ENCODE measurements around the gene TXLNG. TPM values are rescaled to one million over a fixed set of nuclear protein-coding genes. Genes with fewer than 3 reads are reported as not detected.
"Not testable (repeated sequence)": the region's sequence is repeated elsewhere in the genome, so short reads cannot be mapped to it uniquely, and the experiment has no call there.

Gene TXLNG
- total RNA-seq, 2 experiments from 2014 or later: 17.3 to 18.8 TPM

- no peaks in the 10 kb centered on the region for H3K27me3 Mint-ChIP-seq
- POLR2A ChIA-PET: interaction anchor here (0.8 kb wide), 1 partner anchor 76 kb away, joined by 4 read pairs; no protein-coding TSS in a partner anchor
- no peak overlapping the region for H3K27ac Mint-ChIP-seq
- no peaks in the 10 kb centered on the region for H3K9me3 Mint-ChIP-seq
- H3K4me1 Mint-ChIP-seq (ENCODE audit: low read depth): no peaks in the 10 kb centered on the region
- intact Hi-C loops (cut with micrococcal nuclease): no loop called here
- ATAC-seq (no peak), DNase-seq (peak; percentile 4)
- CTCF ChIA-PET: no interaction called here
- no peaks in the 10 kb centered on the region for H3K36me3 Mint-ChIP-seq (ENCODE audit: low read depth)
- TF ChIP-seq, protein P1, sequence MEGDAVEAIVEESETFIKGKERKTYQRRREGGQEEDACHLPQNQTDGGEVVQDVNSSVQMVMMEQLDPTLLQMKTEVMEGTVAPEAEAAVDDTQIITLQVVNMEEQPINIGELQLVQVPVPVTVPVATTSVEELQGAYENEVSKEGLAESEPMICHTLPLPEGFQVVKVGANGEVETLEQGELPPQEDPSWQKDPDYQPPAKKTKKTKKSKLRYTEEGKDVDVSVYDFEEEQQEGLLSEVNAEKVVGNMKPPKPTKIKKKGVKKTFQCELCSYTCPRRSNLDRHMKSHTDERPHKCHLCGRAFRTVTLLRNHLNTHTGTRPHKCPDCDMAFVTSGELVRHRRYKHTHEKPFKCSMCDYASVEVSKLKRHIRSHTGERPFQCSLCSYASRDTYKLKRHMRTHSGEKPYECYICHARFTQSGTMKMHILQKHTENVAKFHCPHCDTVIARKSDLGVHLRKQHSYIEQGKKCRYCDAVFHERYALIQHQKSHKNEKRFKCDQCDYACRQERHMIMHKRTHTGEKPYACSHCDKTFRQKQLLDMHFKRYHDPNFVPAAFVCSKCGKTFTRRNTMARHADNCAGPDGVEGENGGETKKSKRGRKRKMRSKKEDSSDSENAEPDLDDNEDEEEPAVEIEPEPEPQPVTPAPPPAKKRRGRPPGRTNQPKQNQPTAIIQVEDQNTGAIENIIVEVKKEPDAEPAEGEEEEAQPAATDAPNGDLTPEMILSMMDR (IDR thresholded peaks at IDR 0.05): no peak
- H3K4me3 Mint-ChIP-seq: no peak overlapping the region
Measured at GRCh38 chrX:16771483-16772398, 14.5 kb upstream of the TXLNG start.

GRCh38 chrX:16772460-16772859 is 13.8 kb upstream of the TXLNG start:
- Mint-ChIP-seq H3K4me3 (no peak overlapping the region), H3K27ac (no peak overlapping the region), H3K4me1 (ENCODE audit: low read depth) (no peaks in the 10 kb centered on the region), H3K36me3 (ENCODE audit: low read depth) (no peaks in the 10 kb centered on the region), H3K27me3 (no peaks in the 10 kb centered on the region), H3K9me3 (no peaks in the 10 kb centered on the region)
- ATAC-seq (no peak), DNase-seq (no peak)
- ChIA-PET POLR2A (no interaction called here), CTCF (no interaction called here)
- intact Hi-C loops (cut with micrococcal nuclease): no loop called here
- TF ChIP-seq, protein P1 (IDR thresholded peaks at IDR 0.05): no peak

GRCh38 chrX:16774746-16775145 is 11.5 kb upstream of the TXLNG start:
- no peak overlapping the region for H3K27ac Mint-ChIP-seq
- TF ChIP-seq, protein P1 (IDR thresholded peaks at IDR 0.05): no peak
- ChIA-PET POLR2A (no interaction called here), CTCF (no interaction called here)
- intact Hi-C loops (cut with micrococcal nuclease): no loop called here
- no peaks in the 10 kb centered on the region for H3K9me3 Mint-ChIP-seq
- H3K4me1 Mint-ChIP-seq (ENCODE audit: low read depth): no peaks in the 10 kb centered on the region
- H3K4me3 Mint-ChIP-seq: no peak overlapping the region
- H3K27me3 Mint-ChIP-seq: no peaks in the 10 kb centered on the region
- ATAC-seq (no peak), DNase-seq (no peak)
- H3K36me3 Mint-ChIP-seq (ENCODE audit: low read depth): no peaks in the 10 kb centered on the region

DNA sequence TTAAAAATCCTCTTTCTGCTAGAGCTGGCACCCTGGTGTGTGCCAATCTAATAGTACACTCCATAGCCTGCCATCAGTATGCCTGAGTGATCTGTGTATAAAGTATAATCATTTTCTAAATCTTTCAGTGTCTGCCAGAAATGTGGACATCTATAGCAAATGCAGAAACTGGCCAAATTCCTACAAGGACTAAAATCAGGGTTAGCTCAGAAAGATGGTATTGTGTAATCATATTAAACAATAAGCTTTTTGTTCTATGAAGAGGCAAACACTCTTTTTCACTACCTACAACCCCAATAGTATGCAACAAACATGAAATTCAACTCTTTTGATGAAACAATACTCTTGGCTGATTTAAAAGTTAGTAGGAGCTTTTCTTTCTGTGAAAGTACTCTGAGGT is 7.7 kb upstream of the TXLNG start:
- no peak for DNase-seq
- no peaks in the 10 kb centered on the region for H3K27me3 Mint-ChIP-seq
- CTCF ChIA-PET: no interaction called here
- POLR2A ChIA-PET: no interaction called here
- H3K4me3 Mint-ChIP-seq: no peak overlapping the region
- TF ChIP-seq, protein P1 (IDR thresholded peaks at IDR 0.05): no peak
- no peaks in the 10 kb centered on the region for H3K9me3 Mint-ChIP-seq
- intact Hi-C loops (cut with micrococcal nuclease): no loop called here
- no peak for ATAC-seq
- no peaks in the 10 kb centered on the region for H3K36me3 Mint-ChIP-seq (ENCODE audit: low read depth)
- H3K27ac Mint-ChIP-seq: no peak overlapping the region
- H3K4me1 Mint-ChIP-seq (ENCODE audit: low read depth): no peaks in the 10 kb centered on the region

DNA sequence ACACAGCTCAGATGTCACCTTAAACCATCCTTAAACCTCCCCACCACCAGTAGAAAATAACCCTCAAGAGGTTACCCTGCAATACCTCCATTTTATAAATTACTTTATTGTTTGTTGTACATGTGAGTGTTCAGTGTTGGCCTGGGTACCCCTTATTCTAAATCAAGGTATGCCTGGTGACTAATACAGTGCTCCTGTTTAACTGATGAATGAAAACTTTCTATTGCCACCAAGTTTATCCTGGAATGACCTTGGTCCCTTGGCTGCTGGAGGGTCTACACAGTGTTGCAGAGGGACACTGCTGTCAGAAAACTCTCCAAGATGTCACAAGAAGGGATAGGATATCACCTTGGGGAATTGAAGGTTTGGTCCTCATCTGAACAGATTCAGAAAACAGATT is 7.3 kb upstream of the TXLNG start:
- POLR2A ChIA-PET: no interaction called here

DNA sequence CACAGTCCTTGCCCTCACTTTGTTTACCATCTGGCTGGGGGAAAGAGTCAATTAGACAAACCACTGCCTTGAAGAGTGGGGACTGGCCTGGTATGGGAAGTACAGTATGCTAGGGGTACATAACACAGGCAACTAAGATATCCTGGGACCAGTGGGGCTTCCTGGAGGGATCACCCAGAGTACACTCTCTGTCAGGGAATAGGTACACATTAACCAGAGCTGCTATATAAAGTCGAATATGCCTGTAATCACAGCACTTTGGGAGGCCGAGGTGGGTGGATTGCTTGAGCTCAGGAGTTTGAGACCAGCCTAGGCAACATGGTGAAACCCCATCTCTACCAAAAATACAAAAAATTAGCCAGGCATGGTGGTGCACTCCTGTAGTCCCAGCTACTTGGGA is 6.5 kb upstream of the TXLNG start:
- H3K4me1 Mint-ChIP-seq (ENCODE audit: low read depth); H3K4me3 Mint-ChIP-seq; H3K27me3 Mint-ChIP-seq; POLR2A ChIA-PET; H3K9me3 Mint-ChIP-seq; DNase-seq; H3K36me3 Mint-ChIP-seq (ENCODE audit: low read depth); H3K27ac Mint-ChIP-seq; ATAC-seq; CTCF ChIA-PET: not testable (repeated sequence)
- intact Hi-C loops (cut with micrococcal nuclease): loop anchor here (10.0 kb wide), 1 partner anchor 65 kb away; the partner anchor contains the start of genes CTPS2 and SYAP1

More for the DNA sequence above, 7.3 kb upstream of the TXLNG start:
- Mint-ChIP-seq H3K27ac (no peak overlapping the region), H3K4me1 (ENCODE audit: low read depth) (no peaks in the 10 kb centered on the region), H3K27me3 (no peaks in the 10 kb centered on the region), H3K9me3 (no peaks in the 10 kb centered on the region), H3K36me3 (ENCODE audit: low read depth) (no peaks in the 10 kb centered on the region), H3K4me3 (no peak overlapping the region)
- TF ChIP-seq, protein P1 (IDR thresholded peaks at IDR 0.05): no peak
- CTCF ChIA-PET: no interaction called here
- ATAC-seq (no peak), DNase-seq (no peak)
- intact Hi-C loops (cut with micrococcal nuclease): no loop called here
